Gastrocnemius medialis (tissue), 4 donors: ENCODE data around the gene YPEL5.

ENCODE experiments used
- POLR2A ChIP-seq, 2 donors: fragments of 450-650 bp; IDR thresholded peaks; one replicate each; pipeline ENCODE4 v1.6.1; 2017; ENCODE audit warnings: antibody characterized with exemption in 2 of 2, mild to moderate bottlenecking in 2 of 2, moderate library complexity in 2 of 2
- TF ChIP-seq, protein P1 (sequence below), 5 experiments: fragments of 450-650 bp in 3 of 5; fragments of 200-600 bp in 2 of 5; sonication (generic) in 2 of 5; IDR thresholded peaks in 4 of 5; conservative IDR thresholded peaks in 1 of 5; 1 replicate in 4 of 5; 2 replicates in 1 of 5; pipeline ENCODE4 v1.5.1; 2016 to 2019; ENCODE audit warnings: antibody characterized with exemption in 5 of 5, mild to moderate bottlenecking in 3 of 5, moderate library complexity in 3 of 5

DNA sequence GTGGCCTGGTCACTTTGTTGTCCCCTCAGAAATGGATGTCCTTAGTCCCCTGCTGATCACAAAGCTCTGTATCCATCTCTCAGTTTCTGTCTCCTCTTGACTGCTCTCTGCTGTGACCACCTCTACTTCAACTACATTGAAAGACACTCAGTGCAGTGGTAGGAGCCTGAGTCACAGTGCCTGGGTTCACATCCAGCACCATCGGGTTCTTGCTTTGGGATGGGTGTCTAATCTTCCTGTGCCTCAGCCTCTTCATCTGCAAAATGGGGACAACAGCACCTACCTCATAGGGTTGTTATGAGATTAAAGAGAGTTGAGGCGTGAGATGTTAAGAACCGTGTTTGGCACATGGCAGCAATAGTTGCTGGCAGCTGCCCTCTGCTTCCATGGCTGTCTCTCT is 30.6 kb downstream of the YPEL5 start:
- TF ChIP-seq, protein P1, sequence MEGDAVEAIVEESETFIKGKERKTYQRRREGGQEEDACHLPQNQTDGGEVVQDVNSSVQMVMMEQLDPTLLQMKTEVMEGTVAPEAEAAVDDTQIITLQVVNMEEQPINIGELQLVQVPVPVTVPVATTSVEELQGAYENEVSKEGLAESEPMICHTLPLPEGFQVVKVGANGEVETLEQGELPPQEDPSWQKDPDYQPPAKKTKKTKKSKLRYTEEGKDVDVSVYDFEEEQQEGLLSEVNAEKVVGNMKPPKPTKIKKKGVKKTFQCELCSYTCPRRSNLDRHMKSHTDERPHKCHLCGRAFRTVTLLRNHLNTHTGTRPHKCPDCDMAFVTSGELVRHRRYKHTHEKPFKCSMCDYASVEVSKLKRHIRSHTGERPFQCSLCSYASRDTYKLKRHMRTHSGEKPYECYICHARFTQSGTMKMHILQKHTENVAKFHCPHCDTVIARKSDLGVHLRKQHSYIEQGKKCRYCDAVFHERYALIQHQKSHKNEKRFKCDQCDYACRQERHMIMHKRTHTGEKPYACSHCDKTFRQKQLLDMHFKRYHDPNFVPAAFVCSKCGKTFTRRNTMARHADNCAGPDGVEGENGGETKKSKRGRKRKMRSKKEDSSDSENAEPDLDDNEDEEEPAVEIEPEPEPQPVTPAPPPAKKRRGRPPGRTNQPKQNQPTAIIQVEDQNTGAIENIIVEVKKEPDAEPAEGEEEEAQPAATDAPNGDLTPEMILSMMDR (IDR thresholded peaks at IDR 0.05 in 4 of 5, conservative IDR thresholded peaks at IDR 0.05 in 1 of 5): no peak
- no peak for TF ChIP-seq POLR2A (IDR thresholded peaks at IDR 0.05)
